BJ (cell line): ENCODE data around the gene MAN1C1. TPM values are rescaled to one million over a fixed set of nuclear protein-coding genes. Genes with fewer than 3 reads are reported as not detected.

Experiments used
- CTCF ChIA-PET: fragments of 350-600 bp; formaldehyde crosslinking; extraction: SDS; loops from one replicate; lab custom pipeline; 2021; ENCODE audit warnings: antibody characterized with exemption, inconsistent platforms; lab: Yijun Ruan, JAX
- POLR2A ChIA-PET: fragments of 300-600 bp; sonication (Branson Sonifier 250); formaldehyde crosslinking; extraction: SDS; loops from one replicate; lab custom pipeline; 2021; ENCODE audit warnings: antibody characterized with exemption; lab: Charles Lee
- DNase-seq: peaks from one replicate; pipeline ENCODE4 v3.0.0-alpha.2; 2011; ENCODE audit warnings: low read depth
- H3K27me3 ChIP-seq: 2 replicates; pipeline ENCODE4 v1.6.0; 2011; ENCODE audit warnings: low read length; ENCODE audit not compliant: control insufficient read depth, insufficient read depth
- H3K36me3 ChIP-seq: 2 replicates; pipeline ENCODE4 v1.5.1; 2011; ENCODE audit warnings: low read length; ENCODE audit not compliant: control insufficient read depth, insufficient read depth
- H3K4me3 ChIP-seq: 2 replicates; pipeline ENCODE4 v1.5.1; 2011; ENCODE audit warnings: low read depth, mild to moderate bottlenecking, control low read depth, low read length
- polyA plus RNA-seq: library from polyadenylated mRNA; depleted of rRNA; stranded (reverse); fragments of >200 nt; gene quantifications from 2 replicates; pipeline ENCODE4 v1.2.3, GENCODE V29; 2011
- TF ChIP-seq, protein P1 (sequence below): IDR thresholded peaks from 2 replicates; pipeline ENCODE4 v1.5.1; 2011; ENCODE audit warnings: low read depth, mild to moderate bottlenecking, control low read depth, inconsistent platforms, low read length, moderate library complexity; ENCODE audit not compliant: insufficient read depth

The MAN1C1 gene
- polyA plus RNA-seq, 1 experiment = 1.1 TPM

DNA sequence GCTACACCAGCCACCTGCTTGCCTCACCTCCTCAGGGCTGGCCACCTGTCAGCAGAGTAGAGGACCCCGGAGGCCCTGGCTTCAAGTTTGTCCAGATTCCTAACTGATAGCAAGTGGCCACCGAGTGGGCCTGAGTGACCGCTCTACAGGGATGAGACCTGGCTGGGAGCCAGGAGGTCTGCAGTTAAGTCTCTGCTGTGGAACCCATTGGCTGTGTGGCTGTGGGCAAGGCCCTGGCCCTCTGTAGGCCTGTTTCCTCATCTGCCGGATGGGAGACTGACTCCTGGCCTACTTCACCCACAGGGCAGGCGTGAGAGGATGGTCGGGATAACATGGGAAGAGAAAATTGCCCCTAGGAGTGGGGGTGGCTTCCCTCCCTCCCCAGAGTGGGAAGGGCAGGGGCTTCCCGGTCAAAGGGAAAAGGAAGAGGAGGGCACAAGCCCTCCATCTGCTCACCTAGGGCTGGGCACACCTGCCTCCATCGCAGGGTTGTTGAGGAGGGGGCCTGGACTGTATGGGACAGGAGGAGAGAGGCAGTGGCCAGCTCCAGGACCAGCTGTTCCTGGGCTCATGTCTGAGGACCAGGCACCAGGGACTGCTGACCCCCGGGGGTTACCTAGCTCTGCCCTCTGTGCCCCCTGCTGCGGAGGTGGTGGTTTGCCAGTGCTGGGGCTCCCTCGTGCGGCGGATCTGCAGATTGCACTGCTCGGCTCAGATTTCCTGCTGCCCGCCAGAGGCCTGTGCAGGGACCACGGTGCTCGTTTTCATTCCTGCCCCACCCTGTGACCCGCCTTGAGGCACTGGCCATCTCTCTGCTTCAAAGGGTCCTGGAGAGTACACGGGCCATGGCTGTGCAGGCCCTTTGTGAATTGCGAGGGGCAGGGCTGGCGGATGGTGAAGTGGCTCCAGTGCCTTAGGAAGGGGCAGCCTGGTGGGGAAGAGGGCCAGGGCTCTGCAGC lies 194.0 kb downstream of the MAN1C1 start:
- H3K36me3 ChIP-seq = peaks cover 46% of the 10 kb centered on the region
- ChIA-PET CTCF (interaction anchor here (0.8 to 3.9 kb wide), 8 partner anchors 9 to 238 kb away, joined by 3 to 18 read pairs (median 4); partner anchors contain the start of gene MTFR1L), POLR2A (no interaction called here)
- TF ChIP-seq, protein P1, sequence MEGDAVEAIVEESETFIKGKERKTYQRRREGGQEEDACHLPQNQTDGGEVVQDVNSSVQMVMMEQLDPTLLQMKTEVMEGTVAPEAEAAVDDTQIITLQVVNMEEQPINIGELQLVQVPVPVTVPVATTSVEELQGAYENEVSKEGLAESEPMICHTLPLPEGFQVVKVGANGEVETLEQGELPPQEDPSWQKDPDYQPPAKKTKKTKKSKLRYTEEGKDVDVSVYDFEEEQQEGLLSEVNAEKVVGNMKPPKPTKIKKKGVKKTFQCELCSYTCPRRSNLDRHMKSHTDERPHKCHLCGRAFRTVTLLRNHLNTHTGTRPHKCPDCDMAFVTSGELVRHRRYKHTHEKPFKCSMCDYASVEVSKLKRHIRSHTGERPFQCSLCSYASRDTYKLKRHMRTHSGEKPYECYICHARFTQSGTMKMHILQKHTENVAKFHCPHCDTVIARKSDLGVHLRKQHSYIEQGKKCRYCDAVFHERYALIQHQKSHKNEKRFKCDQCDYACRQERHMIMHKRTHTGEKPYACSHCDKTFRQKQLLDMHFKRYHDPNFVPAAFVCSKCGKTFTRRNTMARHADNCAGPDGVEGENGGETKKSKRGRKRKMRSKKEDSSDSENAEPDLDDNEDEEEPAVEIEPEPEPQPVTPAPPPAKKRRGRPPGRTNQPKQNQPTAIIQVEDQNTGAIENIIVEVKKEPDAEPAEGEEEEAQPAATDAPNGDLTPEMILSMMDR = peak; percentile 92
- DNase-seq = no peak
- H3K27me3 ChIP-seq = no peaks in the 10 kb centered on the region
- no peak overlapping the region for H3K4me3 ChIP-seq

DNA sequence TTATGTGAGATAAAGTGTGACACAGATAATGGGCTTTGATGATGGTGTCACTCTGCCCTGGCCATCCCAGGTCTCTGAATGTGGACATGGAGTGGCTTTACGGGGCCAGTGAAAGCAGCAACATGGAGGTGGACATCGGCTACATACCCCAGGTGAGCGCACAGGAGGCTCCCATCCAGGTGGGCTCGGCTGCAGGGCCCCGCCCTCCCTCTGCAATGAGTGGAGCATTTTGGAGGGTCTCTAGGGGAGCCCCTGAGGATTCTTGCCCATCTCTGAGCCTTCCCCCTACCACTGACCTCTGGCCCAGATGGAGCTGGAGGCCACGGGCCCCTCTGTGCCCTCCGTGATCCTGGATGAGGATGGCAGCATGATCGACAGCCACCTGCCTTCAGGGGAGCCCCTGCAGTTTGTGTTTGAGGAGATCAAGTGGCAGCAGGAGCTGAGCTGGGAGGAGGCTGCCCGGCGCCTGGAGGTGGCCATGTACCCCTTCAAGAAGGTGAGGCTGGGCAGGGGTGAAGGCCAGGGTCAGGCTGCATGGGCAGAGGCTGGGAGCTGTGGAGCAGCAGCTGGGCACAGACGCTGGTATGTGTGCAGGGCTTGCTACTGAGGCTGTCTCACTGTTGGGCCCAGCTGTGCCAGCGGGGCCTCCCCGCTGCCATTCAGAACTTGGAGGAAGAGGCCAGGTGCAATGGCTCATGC lies 194.9 kb downstream of the MAN1C1 start:
- H3K36me3 ChIP-seq = peaks cover 47% of the 10 kb centered on the region
- CTCF ChIA-PET = interaction anchor here (0.8 to 3.9 kb wide), 8 partner anchors 8 to 203 kb away, joined by 3 to 18 read pairs (median 4); partner anchors contain the start of gene MTFR1L

DNA sequence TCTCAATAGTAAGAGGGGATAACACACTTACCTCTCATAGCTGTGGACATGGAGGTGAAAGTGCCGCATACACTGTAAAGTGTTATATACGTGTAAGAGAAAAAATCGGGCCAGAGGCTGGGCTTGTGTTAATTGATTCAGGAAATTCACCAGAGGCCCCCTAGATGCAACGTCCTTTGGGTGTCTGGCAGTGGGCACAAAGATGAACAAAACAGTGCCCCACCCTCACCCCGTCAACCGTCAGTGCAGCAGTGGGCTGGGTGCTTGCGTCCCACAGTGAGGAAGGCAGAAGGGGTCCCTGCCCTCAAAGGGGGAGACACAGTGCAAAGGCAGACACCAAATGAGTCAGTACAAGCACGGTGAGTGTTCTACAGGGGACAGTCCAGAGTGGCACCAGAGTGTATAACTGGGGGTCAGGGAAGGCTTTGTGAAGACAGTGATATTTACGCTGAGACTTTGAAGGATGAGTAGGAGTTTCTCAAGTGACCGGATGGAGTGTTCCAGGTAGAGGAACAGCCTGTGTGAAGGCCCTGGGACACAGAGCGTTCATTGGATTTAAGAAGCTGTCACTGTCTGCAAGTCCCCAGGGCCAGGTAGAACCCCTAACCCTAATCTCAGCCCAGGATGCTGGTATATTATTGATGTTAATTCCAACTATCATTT lies 196.6 kb downstream of the MAN1C1 start:
- Histone ChIP-seq H3K4me3 (no peak overlapping the region), H3K27me3 (no peaks in the 10 kb centered on the region), H3K36me3 (peaks cover 43% of the 10 kb centered on the region)
- TF ChIP-seq, protein P1 = no peak
- no peak for DNase-seq
- CTCF ChIA-PET = interaction anchor here (0.6 to 2.1 kb wide), 2 partner anchors 9 to 245 kb away, joined by 4 to 5 read pairs; no protein-coding TSS in a partner anchor
- POLR2A ChIA-PET = no interaction called here

More for the DNA sequence above, 194.9 kb downstream of the MAN1C1 start:
- DNase-seq = no peak
- Histone ChIP-seq H3K27me3 (no peaks in the 10 kb centered on the region), H3K4me3 (no peak overlapping the region)
- POLR2A ChIA-PET = no interaction called here
- TF ChIP-seq, protein P1 = no peak

DNA sequence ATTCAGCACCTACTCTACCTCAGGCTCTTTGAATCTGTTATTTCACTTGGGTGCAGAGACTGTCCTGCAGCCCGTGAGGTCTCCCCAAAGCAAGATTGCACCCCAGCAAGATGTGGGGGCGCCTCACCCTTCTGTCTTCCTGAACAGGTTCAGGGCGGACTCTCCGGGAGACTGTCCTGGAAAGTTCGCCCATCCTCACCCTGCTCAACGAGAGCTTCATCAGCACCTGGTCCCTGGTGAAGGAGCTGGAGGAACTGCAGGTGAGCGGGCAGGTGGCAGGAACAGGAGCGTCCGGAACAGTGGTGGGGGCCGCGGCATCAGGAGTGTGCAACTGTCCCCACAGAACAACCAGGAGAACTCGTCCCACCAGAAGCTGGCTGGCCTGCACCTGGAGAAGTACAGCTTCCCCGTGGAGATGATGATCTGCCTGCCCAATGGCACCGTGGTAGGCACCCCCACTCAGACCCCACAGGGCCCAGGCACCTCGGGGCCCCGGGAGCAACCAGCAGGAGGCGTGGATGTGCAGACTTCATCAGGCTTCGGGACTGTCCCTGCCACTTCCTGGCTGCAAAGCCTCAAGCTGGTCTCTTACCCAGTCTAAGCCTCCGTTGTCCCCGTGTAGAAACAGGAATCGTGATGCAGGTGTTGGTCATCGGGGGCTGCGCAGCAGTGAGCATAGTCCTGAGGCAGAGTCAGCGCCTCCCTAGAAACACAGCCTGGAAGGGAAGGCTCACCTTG lies 197.3 kb downstream of the MAN1C1 start:
- TF ChIP-seq, protein P1 = no peak
- ChIA-PET POLR2A (no interaction called here), CTCF (interaction anchor here (2.1 kb wide), 1 partner anchor 8 kb away, joined by 5 read pairs; no protein-coding TSS in a partner anchor)
- peaks cover 43% of the 10 kb centered on the region for H3K36me3 ChIP-seq
- DNase-seq = no peak
- H3K4me3 ChIP-seq = no peak overlapping the region
- no peaks in the 10 kb centered on the region for H3K27me3 ChIP-seq
